H1 (cell line): ENCODE results near the gene PLSCR3. TPM values are rescaled to one million over a fixed set of nuclear protein-coding genes. Genes with fewer than 3 reads are reported as not detected.

Source experiments
- CTCF ChIA-PET: fragments of 300-600 bp; sonication (Branson Sonifier 250); formaldehyde crosslinking; loops from one replicate; lab custom pipeline; 2021; ENCODE audit not compliant: partially characterized antibody; lab: Charles Lee
- POLR2A ChIA-PET: fragments of 300-600 bp; sonication (Branson Sonifier 250); formaldehyde crosslinking; loops from one replicate; lab custom pipeline; 2021; ENCODE audit warnings: inconsistent platforms; ENCODE audit not compliant: partially characterized antibody; lab: Charles Lee
- DNase-seq, 2 experiments: peaks; one replicate each; pipeline versions ENCODE4 v3.0.0 to v3.0.0-alpha.2; 2010 to 2022; ENCODE audit warnings: low spot score in 2 of 2, low read depth in 1 of 2, mixed read lengths in 1 of 2
- FAIRE-seq: peaks from 2 replicates; lab custom pipeline; 2011; peaks lifted over from hg19 to GRCh38; lab: Jason Lieb, UNC
- H2AFZ ChIP-seq: 2 replicates; pipeline ENCODE4 v1.8.1; 2012; ENCODE audit warnings: low read length, inconsistent platforms
- H2AK5ac ChIP-seq: 2 replicates; pipeline ENCODE4 v1.6.1; 2013; ENCODE audit warnings: low read depth, low read length
- H2BK120ac ChIP-seq: replicated peaks from 2 replicates; pipeline ENCODE3; 2013; ENCODE audit warnings: low read depth, low read length, inconsistent platforms
- H2BK12ac ChIP-seq: 2 replicates; pipeline ENCODE4 v1.6.1; 2013; ENCODE audit warnings: low read depth, low read length
- H2BK15ac ChIP-seq: 2 replicates; pipeline ENCODE4 v1.6.1; 2013; ENCODE audit warnings: low read length
- H2BK20ac ChIP-seq: 2 replicates; pipeline ENCODE4 v1.6.1; 2013; ENCODE audit warnings: low read length
- H2BK5ac ChIP-seq: 2 replicates; pipeline ENCODE4 v1.6.1; 2013; ENCODE audit warnings: low read depth, low read length
- H3K14ac ChIP-seq: 2 replicates; pipeline ENCODE4 v1.6.1; 2013; ENCODE audit warnings: inconsistent platforms; ENCODE audit not compliant: insufficient read length
- H3K18ac ChIP-seq: 2 replicates; pipeline ENCODE4 v1.6.1; 2013; ENCODE audit warnings: low read length; ENCODE audit errors: extremely low read depth
- H3K23ac ChIP-seq: 2 replicates; pipeline ENCODE4 v1.6.1; 2013; ENCODE audit warnings: inconsistent platforms; ENCODE audit not compliant: insufficient read length
- H3K23me2 ChIP-seq: 2 replicates; pipeline ENCODE4 v1.6.1; 2013; ENCODE audit warnings: low read depth, low read length
- H3K27ac ChIP-seq: 2 replicates; pipeline ENCODE4 v1.6.1; 2011; ENCODE audit warnings: low read depth, low read length, inconsistent platforms
- H3K27me3 ChIP-seq, 4 experiments: replicated peaks in 1 of 4; 1 replicate in 1 of 4; 2 replicates in 3 of 4; pipeline versions ENCODE4 v1.6.1 to v1.8.1; 2011 to 2013; ENCODE audit warnings: low read length in 3 of 4, mild to moderate bottlenecking in 3 of 4, inconsistent platforms in 2 of 4, mixed read lengths in 2 of 4, moderate library complexity in 1 of 4; ENCODE audit not compliant: control insufficient read depth in 3 of 4, insufficient read depth in 3 of 4; ENCODE audit errors: extremely low read depth in 1 of 4
- H3K36me3 ChIP-seq, 4 experiments: 2 replicates each; pipeline versions ENCODE4 v1.6.1 to v1.8.1; 2011 to 2013; ENCODE audit warnings: mild to moderate bottlenecking in 4 of 4, low read length in 3 of 4, moderate library complexity in 2 of 4, control low read depth in 1 of 4, inconsistent platforms in 1 of 4; ENCODE audit not compliant: insufficient read depth in 4 of 4, control insufficient read depth in 2 of 4
- H3K4ac ChIP-seq: replicated peaks from 2 replicates; pipeline ENCODE3; 2013; ENCODE audit warnings: low read length, low read depth, mixed read lengths, inconsistent platforms; ENCODE audit not compliant: insufficient read length
- H3K4me1 ChIP-seq, 4 experiments: replicated peaks in 1 of 4; 1 replicate in 1 of 4; 2 replicates in 3 of 4; pipeline versions ENCODE4 v1.6.1 to v1.8.1; 2011 to 2013; ENCODE audit warnings: low read length in 3 of 4, inconsistent platforms in 2 of 4, mixed read lengths in 1 of 4; ENCODE audit not compliant: insufficient read depth in 4 of 4, control insufficient read depth in 3 of 4
- H3K4me2 ChIP-seq, 2 experiments: 2 replicates each; pipeline versions ENCODE4 v1.6.1 to v1.8.1; 2011 to 2013; ENCODE audit warnings: low read depth in 2 of 2, low read length in 2 of 2, control low read depth in 1 of 2, inconsistent platforms in 1 of 2, mild to moderate bottlenecking in 1 of 2; ENCODE audit not compliant: insufficient read depth in 1 of 2
- H3K4me3 ChIP-seq, 4 experiments: fragments of 200-600, 300-600 bp in 1 of 4; sonication (generic), shearing (Covaris generic), sonication (Bioruptor Twin) in 1 of 4; 2 replicates each; pipeline versions ENCODE4 v1.5.1 to v1.8.1; 2011 to 2016; ENCODE audit warnings: low read length in 4 of 4, low read depth in 3 of 4, control low read depth in 2 of 4, inconsistent platforms in 2 of 4, mild to moderate bottlenecking in 2 of 4, mixed read lengths in 1 of 4, moderate library complexity in 1 of 4; ENCODE audit not compliant: insufficient read depth in 2 of 4; ENCODE audit errors: extremely low read depth in 1 of 4
- H3K56ac ChIP-seq: replicated peaks from 2 replicates; pipeline ENCODE3; 2013; ENCODE audit warnings: low read depth, mild to moderate bottlenecking, mixed read lengths, low read length, inconsistent platforms; ENCODE audit not compliant: insufficient read length
- H3K79me1 ChIP-seq: 2 replicates; pipeline ENCODE4 v1.6.1; 2013; ENCODE audit warnings: low read depth, low read length, control low read depth
- H3K79me2 ChIP-seq, 2 experiments: 2 replicates each; pipeline versions ENCODE4 v1.6.1 to v1.8.1; 2012 to 2013; ENCODE audit warnings: low read length in 2 of 2, mild to moderate bottlenecking in 2 of 2, inconsistent platforms in 1 of 2; ENCODE audit not compliant: insufficient read depth in 2 of 2, control insufficient read depth in 1 of 2
- H3K9ac ChIP-seq, 4 experiments: replicated peaks in 1 of 4; 1 replicate in 1 of 4; 2 replicates in 3 of 4; pipeline versions ENCODE4 v1.6.1 to v1.8.1; 2011 to 2013; ENCODE audit warnings: low read depth in 3 of 4, low read length in 3 of 4, control low read depth in 2 of 4, mild to moderate bottlenecking in 2 of 4, moderate library complexity in 2 of 4, inconsistent platforms in 1 of 4; ENCODE audit errors: extremely low read depth in 1 of 4
- H3K9me3 ChIP-seq, 2 experiments: 2 replicates each; pipeline versions ENCODE4 v1.6.1 to v1.8.1; 2012 to 2013; ENCODE audit warnings: mild to moderate bottlenecking in 2 of 2, moderate library complexity in 2 of 2, control low read depth in 1 of 2, inconsistent platforms in 1 of 2, low read depth in 1 of 2, low read length in 1 of 2, mixed read lengths in 1 of 2; ENCODE audit not compliant: insufficient read depth in 2 of 2
- H4K20me1 ChIP-seq, 2 experiments: replicated peaks in 1 of 2; 2 replicates each; pipeline versions ENCODE3 to v1.8.1; 2011 to 2013; ENCODE audit warnings: inconsistent platforms in 2 of 2, low read length in 2 of 2, mild to moderate bottlenecking in 1 of 2; ENCODE audit not compliant: insufficient read depth in 2 of 2, control insufficient read depth in 1 of 2
- H4K5ac ChIP-seq: 2 replicates; pipeline ENCODE4 v1.6.1; 2013; ENCODE audit warnings: low read length, low read depth, mixed read lengths, inconsistent platforms; ENCODE audit not compliant: insufficient read length
- H4K8ac ChIP-seq: 2 replicates; pipeline ENCODE4 v1.8.0; 2013; ENCODE audit warnings: mild to moderate bottlenecking, moderate library complexity, low read length, inconsistent platforms; ENCODE audit not compliant: insufficient read depth; ENCODE audit errors: extremely low read depth
- H4K91ac ChIP-seq: replicated peaks from 2 replicates; pipeline ENCODE3; 2013; ENCODE audit warnings: low read length, mixed read lengths, inconsistent platforms; ENCODE audit not compliant: insufficient read length
- NRF1 ChIP-seq: IDR thresholded peaks from 2 replicates; pipeline ENCODE4 v1.6.1; 2011; ENCODE audit warnings: mild to moderate bottlenecking, low read depth, low read length, improper control_type of control experiment
- PHF8 ChIP-seq: fragments of 200-600 bp; sonication (generic); conservative IDR thresholded peaks from 2 replicates; pipeline ENCODE4 v1.7.1; 2012; ENCODE audit warnings: low read depth, mild to moderate bottlenecking, inconsistent platforms, low read length, moderate library complexity
- TAF7 ChIP-seq: optimal IDR thresholded peaks from 2 replicates; pipeline ENCODE3; 2011; ENCODE audit warnings: low read depth, mild to moderate bottlenecking, inconsistent platforms, low read length, moderate library complexity, borderline replicate concordance
- ZNF274 ChIP-seq: IDR thresholded peaks from 2 replicates; pipeline ENCODE4 v1.7.0; 2012; ENCODE audit warnings: low read length, borderline replicate concordance; ENCODE audit errors: extremely low read depth
- WGBS, 2 experiments: shearing (Covaris generic) in 1 of 2; methylation state at CpG; one replicate each; pipeline versions ENCODE4 v1.1.6 to v1.1.7; 2013 to 2015; ENCODE audit warnings: low lambda C conversion rate in 2 of 2, mixed read lengths in 2 of 2, inconsistent platforms in 1 of 2, low coverage in 1 of 2, missing lambda C conversion rate in 1 of 2; ENCODE audit not compliant: insufficient replicate concordance in 2 of 2, insufficient coverage in 1 of 2, insufficient read length in 1 of 2; ENCODE audit errors: extremely low coverage in 1 of 2, missing lambda C conversion rate in 1 of 2; 5-methylcytosine and 5-hydroxymethylcytosine counted together
- polyA plus RNA-seq, 7 experiments: library from polyadenylated mRNA; depleted of rRNA in 3 of 7; stranded (reverse) in 5 of 7; unstranded in 2 of 7; fragments of >200 nt in 5 of 7; fragments of 200-250 nt in 2 of 7; gene quantifications; 1 replicate in 5 of 7; 2 replicates in 1 of 7; 4 replicates in 1 of 7; pipeline versions ENCODE4 v1.2.1 to v1.2.3, GENCODE V29; 2011 to 2013; ENCODE audit warnings: missing spikeins in 2 of 7, mixed read lengths in 2 of 7
- total RNA-seq: library from RNA; stranded (reverse); fragmentation: NEBNext Ultra II Directional; extraction: Animal tissue kit (Norgen Biotek cat#: 25700); gene quantifications from 2 replicates; pipeline ENCODE4 v1.2.1, GENCODE V29; 2021

Gene PLSCR3
- total and polyA plus RNA-seq, 2 of the 8 experiments (the other 6 are each of a cell fraction or from before 2014, with no cell fraction given) = 36.1 to 38.7 TPM

DNA sequence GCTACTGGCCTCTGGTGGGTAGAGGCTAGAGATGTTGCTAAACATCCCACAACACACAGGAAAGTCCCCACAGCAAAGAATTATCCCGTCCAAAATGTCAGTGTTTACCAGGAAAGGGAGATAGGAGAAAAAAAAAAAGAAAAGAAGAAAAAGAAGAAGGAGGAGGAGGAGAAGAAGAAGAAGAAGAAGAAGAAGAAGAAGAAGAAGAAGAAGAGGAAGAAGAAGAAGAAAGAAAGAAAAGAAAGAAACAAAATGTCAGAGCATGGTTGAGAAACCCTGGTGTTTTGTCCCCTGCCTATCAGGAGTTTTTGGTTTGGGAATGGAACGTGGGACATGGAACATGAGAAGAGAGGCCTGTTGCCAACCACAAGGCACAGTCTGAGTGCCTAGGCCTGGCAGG is 36.9 kb downstream of the PLSCR3 start:
- peaks cover 0 to 7% (median 2%) of the 10 kb centered on the region in 4 experiments; a peak in 5 of 7 replicates for H3K4me1 ChIP-seq
- H3K27me3 ChIP-seq = no peaks in the 10 kb centered on the region
- no peak for DNase-seq
- no peak overlapping the region for H3K9ac ChIP-seq
- H3K79me2 ChIP-seq = no peaks in the 10 kb centered on the region
- TF ChIP-seq PHF8 (no peak), NRF1 (no peak), ZNF274 (no peak), TAF7 (no peak)
- no peak overlapping the region for H3K23ac ChIP-seq
- no peak overlapping the region for H3K56ac ChIP-seq
- POLR2A ChIA-PET = interaction anchor here (0.6 to 2.2 kb wide), 2 partner anchors 43 to 128 kb away, joined by 3 to 8 read pairs; partner anchors contain the start of gene POLR2A
- no peak overlapping the region for H2BK20ac ChIP-seq
- H2AK5ac ChIP-seq = no peak overlapping the region; the same call in 1 of the 2 replicates
- H3K36me3 ChIP-seq = no peaks in the 10 kb centered on the region
- H4K20me1 ChIP-seq = no peaks in the 10 kb centered on the region
- no peak overlapping the region for H4K8ac ChIP-seq
- no peak overlapping the region for H3K14ac ChIP-seq
- no peaks in the 10 kb centered on the region for H3K79me1 ChIP-seq
- H4K91ac ChIP-seq = no peak overlapping the region
- no peak overlapping the region for H3K4me2 ChIP-seq
- H3K27ac ChIP-seq = no peak overlapping the region
- no peak overlapping the region for H3K4me3 ChIP-seq
- H3K9me3 ChIP-seq = no peaks in the 10 kb centered on the region
- no peak overlapping the region for H2BK15ac ChIP-seq
- H3K4ac ChIP-seq = no peak overlapping the region
- H3K23me2 ChIP-seq = no peaks in the 10 kb centered on the region; the same call in 1 of the 2 replicates
- no peak overlapping the region for H4K5ac ChIP-seq
- H2BK12ac ChIP-seq = no peak overlapping the region
- no peak overlapping the region for H2BK120ac ChIP-seq
- no peak for FAIRE-seq
- 78% methylated on average over 2 of the region's 2 CpGs; no CpG with 5 or more reads in 1 of the 2 experiments for WGBS, 2 experiments
- no peak overlapping the region for H3K18ac ChIP-seq
- no peak overlapping the region for H2BK5ac ChIP-seq
- CTCF ChIA-PET = interaction anchor here (0.6 to 1.9 kb wide), 3 partner anchors 14 to 52 kb away, joined by 3 to 8 read pairs (median 3); partner anchors contain the start of gene PLSCR3
- H2AFZ ChIP-seq = no peak overlapping the region
